ENCODE measurements around the gene IL17RA.

The IL17RA gene

GRCh38 chr22:17132112-17132511, 47.3 kb downstream of the IL17RA start:
- Histone ChIP-seq H3K36me3 (no peaks in the 10 kb centered on the region), H3K27ac (no peak overlapping the region), H3K9me3 (no peaks in the 10 kb centered on the region), H3K27me3 (no peaks in the 10 kb centered on the region), H3K4me1 (ENCODE audit: control insufficient read depth in 1 of 2, insufficient read depth in 1 of 2, low read depth in 1 of 2, low read length in 1 of 2) (no peaks in the 10 kb centered on the region), H3K4me3 (ENCODE audit: low read depth in 1 of 2, low read length in 1 of 2) (no peak overlapping the region)
- TF ChIP-seq CTCF (IDR thresholded peaks at IDR 0.05), result no peak

- no peak for TF ChIP-seq CTCF (IDR thresholded peaks at IDR 0.05)
- Histone ChIP-seq H3K4me3 (ENCODE audit: low read depth in 1 of 2, low read length in 1 of 2) (no peak overlapping the region), H3K27me3 (no peaks in the 10 kb centered on the region), H3K9me3 (no peaks in the 10 kb centered on the region), H3K27ac (no peak overlapping the region), H3K4me1 (ENCODE audit: control insufficient read depth in 1 of 2, insufficient read depth in 1 of 2, low read depth in 1 of 2, low read length in 1 of 2) (no peaks in the 10 kb centered on the region), H3K36me3 (no peaks in the 10 kb centered on the region)
Observed at GRCh38 chr22:17133137-17133536, 48.3 kb downstream of the IL17RA start.

GRCh38 chr22:17135153-17135760, 50.5 kb downstream of the IL17RA start:
- H3K9me3 ChIP-seq, result no peaks in the 10 kb centered on the region
- H3K27ac ChIP-seq, result no peak overlapping the region
- no peak for TF ChIP-seq CTCF (IDR thresholded peaks at IDR 0.05)
- no peak overlapping the region for H3K4me3 ChIP-seq (ENCODE audit: low read depth in 1 of 2, low read length in 1 of 2)
- H3K4me1 ChIP-seq (ENCODE audit: control insufficient read depth in 1 of 2, insufficient read depth in 1 of 2, low read depth in 1 of 2, low read length in 1 of 2), result no peaks in the 10 kb centered on the region
- no peaks in the 10 kb centered on the region for H3K36me3 ChIP-seq
- H3K27me3 ChIP-seq, result no peaks in the 10 kb centered on the region

- Histone ChIP-seq H3K27ac (no peak overlapping the region), H3K4me3 (ENCODE audit: low read depth in 1 of 2, low read length in 1 of 2) (no peak overlapping the region), H3K27me3 (no peaks in the 10 kb centered on the region), H3K4me1 (ENCODE audit: control insufficient read depth in 1 of 2, insufficient read depth in 1 of 2, low read depth in 1 of 2, low read length in 1 of 2) (no peaks in the 10 kb centered on the region), H3K36me3 (peaks cover 4% of the 10 kb centered on the region), H3K9me3 (no peaks in the 10 kb centered on the region)
- TF ChIP-seq CTCF (IDR thresholded peaks at IDR 0.05), result no peak
Observed at GRCh38 chr22:17137170-17137569, 52.4 kb downstream of the IL17RA start.

GRCh38 chr22:17137861-17138425, 53.1 kb downstream of the IL17RA start:
- Histone ChIP-seq H3K36me3 (peaks cover 4% of the 10 kb centered on the region), H3K9me3 (no peaks in the 10 kb centered on the region), H3K27me3 (no peaks in the 10 kb centered on the region), H3K4me1 (ENCODE audit: control insufficient read depth in 1 of 2, insufficient read depth in 1 of 2, low read depth in 1 of 2, low read length in 1 of 2) (no peaks in the 10 kb centered on the region), H3K4me3 (ENCODE audit: low read depth in 1 of 2, low read length in 1 of 2) (no peak overlapping the region), H3K27ac (no peak overlapping the region)
- no peak for TF ChIP-seq CTCF (IDR thresholded peaks at IDR 0.05)

Measured in neutrophil (primary cell).